Hepatocyte (in vitro differentiated cells): ENCODE measurements around the gene ZNF576. TPM values are rescaled to one million over a fixed set of nuclear protein-coding genes. Genes with fewer than 3 reads are reported as not detected.

Experiments
- DNase-seq: peaks from one replicate; pipeline ENCODE4 v3.0.0-alpha.2; 2016; ENCODE audit warnings: low spot score
- H2AFZ ChIP-seq: fragments of 200-600 bp; sonication (generic); 2 replicates; pipeline ENCODE4 v1.6.0; 2016; ENCODE audit warnings: antibody characterized with exemption, mild to moderate bottlenecking
- H3K27ac ChIP-seq: fragments of 200-600 bp; sonication (generic); 2 replicates; pipeline ENCODE4 v1.5.1; 2016; ENCODE audit warnings: mild to moderate bottlenecking
- H3K27me3 ChIP-seq: fragments of 200-600 bp; sonication (generic); 2 replicates; pipeline ENCODE4 v1.6.1; 2016
- H3K36me3 ChIP-seq: fragments of 200-600 bp; sonication (generic); replicated peaks from 2 replicates; pipeline ENCODE4 v1.5.1; 2016; ENCODE audit warnings: low read depth; ENCODE audit not compliant: insufficient read depth
- H3K4me1 ChIP-seq: fragments of 200-600 bp; sonication (generic); 2 replicates; pipeline ENCODE4 v1.5.1; 2016; ENCODE audit warnings: mild to moderate bottlenecking, moderate library complexity; ENCODE audit not compliant: insufficient read depth
- H3K4me2 ChIP-seq: fragments of 200-600 bp; sonication (generic); 2 replicates; pipeline ENCODE4 v1.6.0; 2016
- H3K4me3 ChIP-seq: fragments of 200-600 bp; sonication (generic); 2 replicates; pipeline ENCODE4 v1.5.1; 2016; ENCODE audit warnings: mild to moderate bottlenecking
- H3K79me2 ChIP-seq: fragments of 200-600 bp; sonication (generic); 2 replicates; pipeline ENCODE4 v1.6.0; 2017; ENCODE audit warnings: mild to moderate bottlenecking
- H3K9me2 ChIP-seq: fragments of 200-600 bp; sonication (generic); replicated peaks from 2 replicates; pipeline ENCODE4 v1.6.0; 2017; ENCODE audit warnings: mild to moderate bottlenecking; ENCODE audit not compliant: insufficient read depth
- H3K9me3 ChIP-seq: fragments of 200-600 bp; sonication (generic); 2 replicates; pipeline ENCODE4 v1.5.1; 2016; ENCODE audit warnings: low read depth, mild to moderate bottlenecking
- H4K20me1 ChIP-seq: fragments of 200-600 bp; sonication (generic); 2 replicates; pipeline ENCODE4 v1.6.0; 2016; ENCODE audit warnings: mild to moderate bottlenecking; ENCODE audit not compliant: insufficient read depth, poor library complexity, severe bottlenecking
- CTCF ChIP-seq: fragments of 200-600 bp; sonication (generic); IDR thresholded peaks from 2 replicates; pipeline ENCODE4 v1.5.1; 2016; ENCODE audit warnings: antibody characterized with exemption, mild to moderate bottlenecking; ENCODE audit not compliant: poor library complexity
- EZH2 ChIP-seq: fragments of 200-600 bp; sonication (generic); IDR thresholded peaks from 2 replicates; pipeline ENCODE4 v1.6.1; 2016; ENCODE audit warnings: antibody characterized with exemption, mild to moderate bottlenecking, borderline replicate concordance
- EZH2phosphoT487 ChIP-seq: fragments of 200-600 bp; sonication (generic); IDR thresholded peaks from one replicate; pipeline ENCODE4 v1.6.1; 2018; ENCODE audit warnings: antibody characterized with exemption, mild to moderate bottlenecking, low read depth, moderate library complexity; ENCODE audit not compliant: unreplicated experiment, severe bottlenecking
- WGBS: methylation state at CpG from one replicate; pipeline ENCODE4 v1.1.6; 2016; ENCODE audit warnings: low lambda C conversion rate; ENCODE audit errors: missing lambda C conversion rate; 5-methylcytosine and 5-hydroxymethylcytosine counted together
- polyA plus RNA-seq: library from polyadenylated mRNA; unstranded; fragments of >200 nt; fragmentation: Nextera tagmentation; extraction: Ambion mirVana; gene quantifications from 2 replicates; pipeline ENCODE4 v1.2.1, GENCODE V29; 2016
- total RNA-seq: library from RNA; depleted of rRNA; stranded (reverse); fragments of >200 nt; gene quantifications from 2 replicates; pipeline ENCODE4 v1.2.3, GENCODE V29; 2014

The ZNF576 gene
- total and polyA plus RNA-seq, 2 experiments from 2014 or later = 16.1 to 16.2 TPM

- Histone ChIP-seq H3K4me2 (peak overlapping the region; percentile 100), H3K79me2 (peaks cover 57% of the 10 kb centered on the region), H3K4me3 (peak overlapping the region; percentile 34), H2AFZ (peak overlapping the region; percentile 32), H3K9me3 (no peaks in the 10 kb centered on the region), H3K27me3 (no peaks in the 10 kb centered on the region), H3K9me2 (no peaks in the 10 kb centered on the region), H4K20me1 (peaks cover 6% of the 10 kb centered on the region), H3K36me3 (no peaks in the 10 kb centered on the region), H3K4me1 (peaks cover 15% of the 10 kb centered on the region), H3K27ac (peak overlapping the region; percentile 90)
- TF ChIP-seq EZH2 (no peak), EZH2phosphoT487 (no peak)
- 1% methylated on average over 18 of the region's 18 CpGs for WGBS
- DNase-seq = no peak
Measured at GRCh38 chr19:43595605-43595998, 793 bp upstream of the ZNF576 start.

- Histone ChIP-seq H4K20me1 (peaks cover 6% of the 10 kb centered on the region), H3K4me1 (peaks cover 15% of the 10 kb centered on the region), H3K27ac (peak overlapping the region; percentile 97), H3K9me2 (no peaks in the 10 kb centered on the region), H3K27me3 (no peaks in the 10 kb centered on the region), H3K4me2 (peak overlapping the region; percentile 95), H3K36me3 (no peaks in the 10 kb centered on the region), H3K4me3 (peak overlapping the region; percentile 50), H2AFZ (peak overlapping the region; percentile 38), H3K9me3 (no peaks in the 10 kb centered on the region), H3K79me2 (peaks cover 57% of the 10 kb centered on the region)
- TF ChIP-seq EZH2phosphoT487 = no peak
- TF ChIP-seq CTCF = no peak
- no peak for TF ChIP-seq EZH2
- 45% methylated on average over 7 of the region's 7 CpGs for WGBS
- no peak for DNase-seq
Measured at GRCh38 chr19:43596842-43597461, 557 bp downstream of the ZNF576 start.

- H3K36me3 ChIP-seq = no peaks in the 10 kb centered on the region
- peak overlapping the region; percentile 97 for H3K27ac ChIP-seq
- H3K9me3 ChIP-seq = no peaks in the 10 kb centered on the region
- H3K4me3 ChIP-seq = no peak overlapping the region
- DNase-seq = no peak
- WGBS = 80% methylated on average over 5 of the region's 5 CpGs
- no peaks in the 10 kb centered on the region for H3K27me3 ChIP-seq
- H2AFZ ChIP-seq = no peak overlapping the region
- H3K4me2 ChIP-seq = peak overlapping the region; percentile 95
- H3K4me1 ChIP-seq = peaks cover 15% of the 10 kb centered on the region
- H3K79me2 ChIP-seq = peaks cover 50% of the 10 kb centered on the region
- peaks cover 6% of the 10 kb centered on the region for H4K20me1 ChIP-seq
- TF ChIP-seq EZH2 = no peak
- TF ChIP-seq CTCF = no peak
- TF ChIP-seq EZH2phosphoT487 = no peak
- H3K9me2 ChIP-seq = no peaks in the 10 kb centered on the region
Measured at GRCh38 chr19:43597876-43598275, 1.5 kb downstream of the ZNF576 start.

- TF ChIP-seq CTCF = no peak
- TF ChIP-seq EZH2phosphoT487 = no peak
- TF ChIP-seq EZH2 = no peak
- no peak overlapping the region for H3K4me2 ChIP-seq
Measured at GRCh38 chr19:43598445-43599240, 2.2 kb downstream of the ZNF576 start.

More at GRCh38 chr19:43598445-43599240, 2.2 kb downstream of the ZNF576 start:
- Histone ChIP-seq H3K27ac (no peak overlapping the region), H3K9me2 (no peaks in the 10 kb centered on the region), H2AFZ (no peak overlapping the region), H3K9me3 (no peaks in the 10 kb centered on the region), H3K27me3 (no peaks in the 10 kb centered on the region), H3K79me2 (peaks cover 42% of the 10 kb centered on the region), H3K36me3 (no peaks in the 10 kb centered on the region), H3K4me1 (peaks cover 15% of the 10 kb centered on the region), H3K4me3 (no peak overlapping the region), H4K20me1 (peaks cover 6% of the 10 kb centered on the region)
- DNase-seq = no peak
- WGBS = 95% methylated on average over 19 of the region's 19 CpGs
